ENCODE measurements around the gene PSMD6.

PSMD6 gene

DNA sequence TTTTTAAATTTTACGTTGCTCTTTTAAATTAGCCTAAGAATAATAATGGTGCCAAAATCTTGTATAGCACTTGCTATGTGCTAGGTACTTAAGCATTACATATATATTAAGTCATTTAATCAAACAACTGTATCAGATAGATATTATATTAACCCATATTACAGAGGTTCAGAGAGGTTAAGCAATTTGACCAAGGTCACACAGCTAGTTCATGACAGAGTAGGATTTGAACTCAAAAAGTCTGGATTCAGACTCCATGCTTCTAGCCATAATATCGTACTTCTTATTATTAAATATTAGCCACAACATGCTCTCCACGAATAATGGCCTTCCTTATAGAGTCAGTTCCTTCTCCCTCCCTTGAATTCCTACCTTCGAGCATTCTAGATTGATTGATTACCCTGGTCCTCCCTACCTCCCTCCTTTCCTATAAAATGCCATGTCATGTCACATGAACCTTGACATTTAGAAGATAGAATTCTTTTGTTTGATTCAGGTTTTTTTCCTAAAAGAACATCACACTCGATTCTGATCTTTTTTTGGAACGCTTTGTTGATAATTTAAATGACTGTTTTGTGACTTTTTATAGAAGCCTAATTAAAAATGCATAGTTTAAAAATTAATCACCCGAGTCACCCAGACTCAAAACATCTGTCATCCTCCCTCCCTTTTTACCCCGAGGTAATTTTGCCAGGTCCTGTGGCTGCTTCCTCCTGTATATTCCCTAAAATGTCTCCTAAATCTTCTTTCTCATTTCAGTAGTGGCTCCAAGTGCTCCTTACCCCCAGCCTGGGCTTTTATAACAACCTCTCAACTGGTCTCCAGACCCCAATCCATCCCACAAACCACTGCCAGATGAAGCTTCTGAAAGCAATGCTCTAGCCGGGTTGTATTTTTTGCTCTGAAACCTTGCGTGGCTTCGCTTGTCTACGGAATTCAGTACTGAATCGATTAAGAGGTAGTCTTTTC is 8.5 kb upstream of the PSMD6 start:
- TF ChIP-seq, protein P1, sequence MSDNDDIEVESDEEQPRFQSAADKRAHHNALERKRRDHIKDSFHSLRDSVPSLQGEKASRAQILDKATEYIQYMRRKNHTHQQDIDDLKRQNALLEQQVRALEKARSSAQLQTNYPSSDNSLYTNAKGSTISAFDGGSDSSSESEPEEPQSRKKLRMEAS (IDR thresholded peaks at IDR 0.05), result no peak
- TF ChIP-seq FOXM1 (IDR thresholded peaks at IDR 0.05; ENCODE audit: borderline replicate concordance, low read depth) (no peak), ZBTB7A (IDR thresholded peaks at IDR 0.05; ENCODE audit: low read depth) (no peak), CREB1 (IDR thresholded peaks at IDR 0.05; ENCODE audit: low read depth) (no peak), EP300 (IDR thresholded peaks at IDR 0.05; ENCODE audit: borderline replicate concordance) (no peak), TCF12 (IDR thresholded peaks at IDR 0.05; ENCODE audit: low read depth) (no peak), CEBPB (IDR thresholded peaks at IDR 0.05) (no peak)

DNA sequence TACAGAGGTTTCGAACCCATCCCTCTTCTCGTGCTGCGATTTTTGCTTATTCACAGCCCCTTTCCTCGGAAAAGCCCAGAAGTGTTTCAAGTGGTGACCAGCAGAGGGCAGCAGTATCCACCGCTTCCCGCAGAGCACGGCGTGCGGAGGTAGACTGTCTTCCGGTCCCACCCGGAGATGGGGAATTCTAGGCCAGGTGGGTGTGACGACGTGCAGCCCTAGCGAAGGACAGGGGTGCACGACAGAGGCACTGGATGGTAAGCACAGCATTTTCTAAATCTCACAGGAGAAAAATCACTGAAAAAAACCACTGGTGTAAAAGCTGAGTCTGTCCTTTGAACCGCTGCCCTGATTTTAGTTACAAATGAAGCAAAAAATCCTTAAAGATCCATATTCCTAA is 7.4 kb upstream of the PSMD6 start:
- no peak for TF ChIP-seq TAF1 (IDR thresholded peaks at IDR 0.05; ENCODE audit: low read depth)
- TF ChIP-seq EGR1 (IDR thresholded peaks at IDR 0.05), result no peak
- TF ChIP-seq FOXM1 (IDR thresholded peaks at IDR 0.05; ENCODE audit: borderline replicate concordance, low read depth), result no peak
- TF ChIP-seq, protein P1 (IDR thresholded peaks at IDR 0.05), result peak; percentile 90
- 0 out of 2 replicates have a peak, but pooled peaks have one; percentile 41 for TF ChIP-seq YY1 (IDR thresholded peaks at IDR 0.05; ENCODE audit: low read depth)
- TF ChIP-seq TEAD4 (IDR thresholded peaks at IDR 0.05), result peak; percentile 46
- no peak for TF ChIP-seq CEBPB (IDR thresholded peaks at IDR 0.05)
- 0 out of 2 replicates have a peak, but pooled peaks have one; percentile 22 for TF ChIP-seq EP300 (IDR thresholded peaks at IDR 0.05; ENCODE audit: borderline replicate concordance)
- TF ChIP-seq, protein P2, sequence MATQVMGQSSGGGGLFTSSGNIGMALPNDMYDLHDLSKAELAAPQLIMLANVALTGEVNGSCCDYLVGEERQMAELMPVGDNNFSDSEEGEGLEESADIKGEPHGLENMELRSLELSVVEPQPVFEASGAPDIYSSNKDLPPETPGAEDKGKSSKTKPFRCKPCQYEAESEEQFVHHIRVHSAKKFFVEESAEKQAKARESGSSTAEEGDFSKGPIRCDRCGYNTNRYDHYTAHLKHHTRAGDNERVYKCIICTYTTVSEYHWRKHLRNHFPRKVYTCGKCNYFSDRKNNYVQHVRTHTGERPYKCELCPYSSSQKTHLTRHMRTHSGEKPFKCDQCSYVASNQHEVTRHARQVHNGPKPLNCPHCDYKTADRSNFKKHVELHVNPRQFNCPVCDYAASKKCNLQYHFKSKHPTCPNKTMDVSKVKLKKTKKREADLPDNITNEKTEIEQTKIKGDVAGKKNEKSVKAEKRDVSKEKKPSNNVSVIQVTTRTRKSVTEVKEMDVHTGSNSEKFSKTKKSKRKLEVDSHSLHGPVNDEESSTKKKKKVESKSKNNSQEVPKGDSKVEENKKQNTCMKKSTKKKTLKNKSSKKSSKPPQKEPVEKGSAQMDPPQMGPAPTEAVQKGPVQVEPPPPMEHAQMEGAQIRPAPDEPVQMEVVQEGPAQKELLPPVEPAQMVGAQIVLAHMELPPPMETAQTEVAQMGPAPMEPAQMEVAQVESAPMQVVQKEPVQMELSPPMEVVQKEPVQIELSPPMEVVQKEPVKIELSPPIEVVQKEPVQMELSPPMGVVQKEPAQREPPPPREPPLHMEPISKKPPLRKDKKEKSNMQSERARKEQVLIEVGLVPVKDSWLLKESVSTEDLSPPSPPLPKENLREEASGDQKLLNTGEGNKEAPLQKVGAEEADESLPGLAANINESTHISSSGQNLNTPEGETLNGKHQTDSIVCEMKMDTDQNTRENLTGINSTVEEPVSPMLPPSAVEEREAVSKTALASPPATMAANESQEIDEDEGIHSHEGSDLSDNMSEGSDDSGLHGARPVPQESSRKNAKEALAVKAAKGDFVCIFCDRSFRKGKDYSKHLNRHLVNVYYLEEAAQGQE (IDR thresholded peaks at IDR 0.05; ENCODE audit: low read depth), result no peak
- peak; percentile 99 for TF ChIP-seq RAD21 (IDR thresholded peaks at IDR 0.05; ENCODE audit: low read depth)
- no peak; the same call in 1 of the 2 replicates for TF ChIP-seq TCF12 (IDR thresholded peaks at IDR 0.05; ENCODE audit: low read depth)
- TF ChIP-seq, protein P3, sequence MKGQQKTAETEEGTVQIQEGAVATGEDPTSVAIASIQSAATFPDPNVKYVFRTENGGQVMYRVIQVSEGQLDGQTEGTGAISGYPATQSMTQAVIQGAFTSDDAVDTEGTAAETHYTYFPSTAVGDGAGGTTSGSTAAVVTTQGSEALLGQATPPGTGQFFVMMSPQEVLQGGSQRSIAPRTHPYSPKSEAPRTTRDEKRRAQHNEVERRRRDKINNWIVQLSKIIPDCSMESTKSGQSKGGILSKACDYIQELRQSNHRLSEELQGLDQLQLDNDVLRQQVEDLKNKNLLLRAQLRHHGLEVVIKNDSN (IDR thresholded peaks at IDR 0.05), result no peak
- no peak for TF ChIP-seq CREB1 (IDR thresholded peaks at IDR 0.05; ENCODE audit: low read depth)

DNA sequence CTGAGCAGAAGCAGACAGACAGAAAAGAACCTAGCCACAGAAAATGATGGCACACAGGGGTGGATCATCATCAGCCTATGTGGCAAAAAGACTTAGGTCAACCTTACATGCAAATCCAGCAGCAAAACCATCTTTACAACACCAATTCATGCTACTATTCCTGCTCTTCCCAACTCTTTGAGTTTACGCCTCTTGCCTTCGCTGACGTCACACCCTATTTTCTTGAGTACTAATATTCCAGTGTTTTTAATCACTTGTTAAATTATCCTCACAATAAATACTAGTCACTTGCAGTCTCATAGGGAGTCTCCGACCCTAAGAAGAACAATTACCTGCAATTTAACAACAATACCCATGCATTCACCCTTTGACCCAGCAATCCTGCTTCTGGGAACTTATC is 6.0 kb upstream of the PSMD6 start:
- TF ChIP-seq TAF1 (IDR thresholded peaks at IDR 0.05; ENCODE audit: low read depth), result no peak
- TF ChIP-seq TEAD4 (IDR thresholded peaks at IDR 0.05), result no peak
- no peak for TF ChIP-seq TCF12 (IDR thresholded peaks at IDR 0.05; ENCODE audit: low read depth)
- no peak for TF ChIP-seq YY1 (IDR thresholded peaks at IDR 0.05; ENCODE audit: low read depth)
- TF ChIP-seq ZBTB7A (IDR thresholded peaks at IDR 0.05; ENCODE audit: low read depth), result no peak
- TF ChIP-seq, protein P2 (IDR thresholded peaks at IDR 0.05; ENCODE audit: low read depth), result no peak
- no peak for TF ChIP-seq FOXM1 (IDR thresholded peaks at IDR 0.05; ENCODE audit: borderline replicate concordance, low read depth)
- no peak for TF ChIP-seq CEBPB (IDR thresholded peaks at IDR 0.05)
- no peak for TF ChIP-seq EP300 (IDR thresholded peaks at IDR 0.05; ENCODE audit: borderline replicate concordance)
- TF ChIP-seq, protein P1 (IDR thresholded peaks at IDR 0.05), result no peak
- TF ChIP-seq CREB1 (IDR thresholded peaks at IDR 0.05; ENCODE audit: low read depth), result no peak
- TF ChIP-seq NFIC (IDR thresholded peaks at IDR 0.05), result no peak
- no peak for TF ChIP-seq EGR1 (IDR thresholded peaks at IDR 0.05)
- TF ChIP-seq RAD21 (IDR thresholded peaks at IDR 0.05; ENCODE audit: low read depth), result no peak
- TF ChIP-seq, protein P3 (IDR thresholded peaks at IDR 0.05), result no peak

DNA sequence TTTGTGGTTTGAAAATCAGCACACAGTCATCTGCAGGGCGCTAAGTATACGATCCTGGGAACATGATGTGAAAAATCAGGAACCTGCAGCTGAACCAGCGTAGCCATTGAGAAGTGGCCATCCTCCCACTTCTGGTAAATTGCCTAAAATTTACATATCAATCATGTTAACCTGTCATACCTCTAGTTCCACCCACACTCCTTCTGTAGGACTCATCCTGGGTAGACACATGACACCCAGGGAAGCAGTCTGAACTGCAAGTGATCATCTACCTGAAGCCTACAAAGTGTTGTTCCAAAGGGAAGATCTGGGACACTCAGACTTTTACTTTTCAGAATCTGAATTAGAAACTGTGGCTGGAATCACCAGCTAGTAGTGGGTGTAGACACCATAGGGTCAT is 5.5 kb upstream of the PSMD6 start:
- TF ChIP-seq NFIC (IDR thresholded peaks at IDR 0.05) (no peak), TEAD4 (IDR thresholded peaks at IDR 0.05) (no peak), TAF1 (IDR thresholded peaks at IDR 0.05; ENCODE audit: low read depth) (no peak), TCF12 (IDR thresholded peaks at IDR 0.05; ENCODE audit: low read depth) (no peak), YY1 (IDR thresholded peaks at IDR 0.05; ENCODE audit: low read depth) (no peak), RAD21 (IDR thresholded peaks at IDR 0.05; ENCODE audit: low read depth) (no peak), EP300 (IDR thresholded peaks at IDR 0.05; ENCODE audit: borderline replicate concordance) (no peak)
- TF ChIP-seq, protein P1 (IDR thresholded peaks at IDR 0.05), result no peak
- TF ChIP-seq, protein P3 (IDR thresholded peaks at IDR 0.05), result no peak
- TF ChIP-seq, protein P2 (IDR thresholded peaks at IDR 0.05; ENCODE audit: low read depth), result no peak
